ENCODE results near the gene MGAT1. TPM values are rescaled to one million over a fixed set of nuclear protein-coding genes. Genes with fewer than 3 reads are reported as not detected.

The MGAT1 gene
- total and polyA plus RNA-seq, 2 donors from 2014 or later: 73.3 to 132 TPM

- TF ChIP-seq CTCF (IDR thresholded peaks at IDR 0.05; ENCODE audit: borderline replicate concordance, extremely low read depth, insufficient read depth): no peak
- Histone ChIP-seq H3K27me3 (ENCODE audit: control insufficient read depth, insufficient read depth, low read length) (no peaks in the 10 kb centered on the region), H3K36me3 (ENCODE audit: control insufficient read depth in 2 of 3, insufficient read depth in 3 of 3, low read length in 3 of 3) (peaks cover 0 to 18% (median 3%) of the 10 kb centered on the region in 3 donors), H3K4me1 (ENCODE audit: control insufficient read depth in 2 of 3, insufficient read depth in 2 of 3, low read depth in 1 of 3, low read length in 3 of 3) (peaks cover 0 to 18% (median 14%) of the 10 kb centered on the region in 3 donors), H3K9me3 (ENCODE audit: control insufficient read depth in 2 of 3, insufficient read depth in 1 of 3, low read length in 3 of 3) (no peaks in the 10 kb centered on the region), H3K4me3 (ENCODE audit: low read length in 3 of 3) (no peak overlapping the region), H3K27ac (ENCODE audit: low read depth in 2 of 2, low read length in 2 of 2) (peak overlapping the region in 1 of 2 donors; percentile 11), H3K9ac (ENCODE audit: low read length in 3 of 3) (no peak overlapping the region)
- FAIRE-seq: no peak
- intact Hi-C loops (cut with DNase I): loop anchor here (10.0 kb wide), 1 partner anchor 78 kb away; the partner anchor contains the start of gene ZFP62
- DNase-seq: peak in 3 of 5 donors; percentile 41 to 55 (median 50)
These were observed 15.8 kb downstream of the MGAT1 start for GRCh38 chr5:180786531-180787398.

- Histone ChIP-seq H3K36me3 (ENCODE audit: control insufficient read depth in 2 of 3, insufficient read depth in 3 of 3, low read length in 3 of 3) (peaks cover 0 to 10% (median 3%) of the 10 kb centered on the region in 3 donors), H3K4me1 (ENCODE audit: control insufficient read depth in 2 of 3, insufficient read depth in 2 of 3, low read depth in 1 of 3, low read length in 3 of 3) (peaks cover 0 to 18% (median 14%) of the 10 kb centered on the region in 3 donors), H3K27me3 (ENCODE audit: control insufficient read depth, insufficient read depth, low read length) (no peaks in the 10 kb centered on the region), H3K4me3 (ENCODE audit: low read length in 3 of 3) (no peak overlapping the region), H3K9me3 (ENCODE audit: control insufficient read depth in 2 of 3, insufficient read depth in 1 of 3, low read length in 3 of 3) (no peaks in the 10 kb centered on the region), H3K27ac (ENCODE audit: low read depth in 2 of 2, low read length in 2 of 2) (peak overlapping the region in 1 of 2 donors; percentile 52), H3K9ac (ENCODE audit: low read length in 3 of 3) (peak overlapping the region in 1 of 3 donors; percentile 40)
- TF ChIP-seq CTCF (IDR thresholded peaks at IDR 0.05; ENCODE audit: borderline replicate concordance, extremely low read depth, insufficient read depth): no peak
- intact Hi-C loops (cut with DNase I): loop anchor here (10.0 kb wide), 1 partner anchor 79 kb away; the partner anchor contains the start of gene ZFP62
- DNase-seq: peak; percentile 50 to 66 (median 60)
- no peak for FAIRE-seq
These were observed 16.8 kb downstream of the MGAT1 start for GRCh38 chr5:180785794-180786221.

- peak overlapping the region in 1 of 2 donors; percentile 52 for H3K27ac ChIP-seq (ENCODE audit: low read depth in 2 of 2, low read length in 2 of 2)
- no peak for TF ChIP-seq CTCF (IDR thresholded peaks at IDR 0.05; ENCODE audit: borderline replicate concordance, extremely low read depth, insufficient read depth)
- no peaks in the 10 kb centered on the region for H3K9me3 ChIP-seq (ENCODE audit: control insufficient read depth in 2 of 3, insufficient read depth in 1 of 3, low read length in 3 of 3)
- H3K4me1 ChIP-seq (ENCODE audit: control insufficient read depth in 2 of 3, insufficient read depth in 2 of 3, low read depth in 1 of 3, low read length in 3 of 3): peaks cover 0 to 18% (median 14%) of the 10 kb centered on the region in 3 donors
- no peak overlapping the region for H3K4me3 ChIP-seq (ENCODE audit: low read length in 3 of 3)
- DNase-seq (peak in 2 of 5 donors; percentile 39 to 70), FAIRE-seq (no peak)
- H3K36me3 ChIP-seq (ENCODE audit: control insufficient read depth in 2 of 3, insufficient read depth in 3 of 3, low read length in 3 of 3): peaks cover 0 to 10% (median 3%) of the 10 kb centered on the region in 3 donors
- H3K9ac ChIP-seq (ENCODE audit: low read length in 3 of 3): peak overlapping the region in 1 of 3 donors; percentile 40
- no peaks in the 10 kb centered on the region for H3K27me3 ChIP-seq (ENCODE audit: control insufficient read depth, insufficient read depth, low read length)
- intact Hi-C loops (cut with DNase I): loop anchor here (10.0 kb wide), 1 partner anchor 80 kb away; the partner anchor contains the start of gene ZFP62
These were observed 17.4 kb downstream of the MGAT1 start for GRCh38 chr5:180785121-180785781.
